Measurements from ENCODE around the gene CUEDC2. TPM values are rescaled to one million over a fixed set of nuclear protein-coding genes. Genes with fewer than 3 reads are reported as not detected.
A peak's percentile ranks its signal among the peaks of the same experiment; 100 is the strongest.

The CUEDC2 gene
- total RNA-seq, 1 donor from 2014 or later: 41.2 TPM

DNA sequence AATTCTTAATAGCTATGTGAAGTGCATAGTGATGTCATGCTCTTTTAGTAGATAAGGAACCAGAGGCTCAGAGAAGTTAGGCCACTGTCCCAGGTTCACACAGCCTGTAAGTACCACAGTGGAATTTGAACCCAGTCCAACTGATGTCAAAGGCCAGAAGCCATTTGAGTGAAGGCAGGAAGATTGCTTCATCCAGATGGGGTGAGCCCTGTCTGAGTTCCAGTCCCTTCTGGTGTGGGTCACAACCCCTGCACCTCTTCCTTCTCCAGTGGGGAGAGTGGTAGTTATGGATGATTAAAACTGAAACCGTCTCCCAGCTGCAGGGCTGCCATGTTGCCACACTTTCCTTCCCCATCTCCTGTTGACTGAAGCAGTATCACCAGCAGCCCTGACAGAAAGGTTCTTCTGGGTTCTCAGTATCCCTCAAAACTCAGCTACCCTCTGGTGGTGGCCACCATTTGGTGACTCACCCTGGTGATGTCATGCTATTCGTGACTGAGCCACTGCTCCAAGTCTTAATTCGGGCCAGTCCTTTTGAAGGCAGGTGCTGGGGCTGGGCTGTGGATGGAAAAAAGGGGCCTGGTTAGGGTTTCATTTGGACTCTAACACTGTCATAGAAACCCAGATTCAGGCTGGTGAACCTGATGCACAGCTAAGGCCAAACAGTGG lies 20.4 kb upstream of the CUEDC2 start:
- H3K4me1 ChIP-seq: peaks cover 57% of the 10 kb centered on the region
- H3K27ac ChIP-seq: peak overlapping the region; percentile 76
- DNase-seq: peak; percentile 71
- H3K36me3 ChIP-seq: no peaks in the 10 kb centered on the region
- TF ChIP-seq, protein P1, sequence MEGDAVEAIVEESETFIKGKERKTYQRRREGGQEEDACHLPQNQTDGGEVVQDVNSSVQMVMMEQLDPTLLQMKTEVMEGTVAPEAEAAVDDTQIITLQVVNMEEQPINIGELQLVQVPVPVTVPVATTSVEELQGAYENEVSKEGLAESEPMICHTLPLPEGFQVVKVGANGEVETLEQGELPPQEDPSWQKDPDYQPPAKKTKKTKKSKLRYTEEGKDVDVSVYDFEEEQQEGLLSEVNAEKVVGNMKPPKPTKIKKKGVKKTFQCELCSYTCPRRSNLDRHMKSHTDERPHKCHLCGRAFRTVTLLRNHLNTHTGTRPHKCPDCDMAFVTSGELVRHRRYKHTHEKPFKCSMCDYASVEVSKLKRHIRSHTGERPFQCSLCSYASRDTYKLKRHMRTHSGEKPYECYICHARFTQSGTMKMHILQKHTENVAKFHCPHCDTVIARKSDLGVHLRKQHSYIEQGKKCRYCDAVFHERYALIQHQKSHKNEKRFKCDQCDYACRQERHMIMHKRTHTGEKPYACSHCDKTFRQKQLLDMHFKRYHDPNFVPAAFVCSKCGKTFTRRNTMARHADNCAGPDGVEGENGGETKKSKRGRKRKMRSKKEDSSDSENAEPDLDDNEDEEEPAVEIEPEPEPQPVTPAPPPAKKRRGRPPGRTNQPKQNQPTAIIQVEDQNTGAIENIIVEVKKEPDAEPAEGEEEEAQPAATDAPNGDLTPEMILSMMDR (IDR thresholded peaks at IDR 0.05): no peak
- ATAC-seq: peak; percentile 10 to 33
- intact Hi-C loops (cut with DNase I): no loop called here
- H3K27me3 ChIP-seq (ENCODE audit: low read depth): no peaks in the 10 kb centered on the region
- H3K9me3 ChIP-seq: no peaks in the 10 kb centered on the region
- no peak overlapping the region for H3K4me3 ChIP-seq

DNA sequence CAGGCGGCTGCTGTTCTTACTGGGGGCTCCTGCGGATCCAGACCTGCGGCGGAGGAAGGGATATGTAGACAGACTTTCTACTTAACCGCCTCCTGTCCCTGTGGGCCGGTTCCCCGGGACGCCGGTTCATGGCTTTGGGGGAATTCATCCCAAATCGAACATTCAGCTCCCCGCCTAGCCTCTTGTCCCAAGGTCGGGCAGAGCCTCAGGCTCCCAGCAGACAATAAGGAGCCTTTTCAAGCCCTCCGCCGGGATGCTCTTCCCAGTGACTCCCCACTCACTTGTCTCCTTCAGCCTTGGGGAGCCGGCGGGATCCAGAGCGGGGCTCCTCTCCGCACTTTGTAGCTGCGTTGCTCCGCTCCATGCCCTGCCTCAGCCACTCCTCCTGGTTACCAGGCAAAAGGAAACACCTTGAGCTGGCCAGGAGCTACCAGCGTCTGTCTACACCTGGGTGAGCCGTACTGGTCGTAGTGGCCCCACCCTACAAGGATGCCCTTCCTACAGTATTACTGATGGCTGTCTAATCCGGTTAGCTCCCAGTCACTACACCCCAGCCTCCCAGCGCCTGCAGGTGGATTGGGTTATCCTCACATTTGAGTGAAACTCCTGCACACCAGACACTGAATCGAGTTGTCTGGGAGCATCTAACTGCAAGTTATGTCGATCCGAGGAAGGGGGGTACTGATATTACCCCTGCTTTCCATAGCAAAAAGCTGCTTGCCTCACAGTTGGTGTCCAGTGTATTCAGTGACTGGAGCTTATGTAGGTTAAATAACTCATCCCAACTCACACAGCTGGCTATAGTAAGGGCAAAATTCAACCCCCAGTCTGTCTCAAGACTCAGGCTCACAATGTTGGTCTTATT lies 19.0 kb upstream of the CUEDC2 start, which contains the start of gene C10orf95:
C10orf95 (minus strand) TSS at position 439 of the 865 bp plus-strand sequence. CDS start 450 bp downstream, outside the sequence.
- peak within 1 kb of the TSS; percentile 69 for H3K4me3 ChIP-seq
- H3K9me3 ChIP-seq: no peaks in the 10 kb centered on the region
- peak; percentile 62 for DNase-seq
- no peaks in the 10 kb centered on the region for H3K36me3 ChIP-seq
- H3K4me1 ChIP-seq: peaks cover 54% of the 10 kb centered on the region
- TF ChIP-seq, protein P1 (IDR thresholded peaks at IDR 0.05): no peak
- peak; percentile 12 to 19 for ATAC-seq
- H3K27me3 ChIP-seq (ENCODE audit: low read depth): no peaks in the 10 kb centered on the region
- intact Hi-C loops (cut with DNase I): no loop called here
- H3K27ac ChIP-seq: peak within 1 kb of the TSS; percentile 83

DNA sequence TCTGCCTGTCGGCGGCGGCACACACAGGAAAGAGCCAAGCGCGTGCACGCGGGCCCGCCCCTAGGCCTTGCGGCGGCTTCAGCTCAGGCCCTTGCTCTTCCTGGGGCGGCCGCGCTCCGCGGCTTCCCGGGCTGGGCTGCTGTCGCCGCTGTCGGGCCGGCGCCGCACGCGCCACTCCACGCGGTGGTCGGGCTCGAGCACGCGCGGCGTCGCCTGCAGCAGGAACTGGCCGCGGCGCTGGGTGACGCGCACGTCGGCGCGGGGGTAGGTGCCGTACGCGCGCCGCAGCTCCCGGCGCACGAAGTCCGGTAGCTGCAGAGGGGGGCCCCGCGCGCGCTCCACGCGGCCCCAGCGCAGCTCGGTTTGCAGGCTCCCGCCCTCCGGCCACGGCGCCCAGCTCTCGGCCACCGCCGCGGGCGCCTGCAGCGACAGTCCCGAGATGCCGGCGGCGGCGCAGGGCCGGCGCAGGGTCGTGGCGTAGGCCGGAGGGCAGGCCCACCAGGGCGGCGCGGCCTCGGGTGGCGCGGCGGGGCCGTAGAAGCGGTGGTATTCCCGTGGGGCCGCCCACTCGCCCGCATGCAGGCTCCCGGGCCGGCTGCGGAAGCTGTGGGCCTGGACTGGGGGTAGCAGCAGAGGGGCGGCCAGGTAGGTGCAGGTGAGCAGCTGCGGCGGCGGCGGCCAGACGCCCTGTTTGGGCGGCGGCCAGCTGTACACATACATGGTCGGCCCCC lies 18.2 kb upstream of the CUEDC2 start:
- TF ChIP-seq, protein P1 (IDR thresholded peaks at IDR 0.05): no peak
- DNase-seq: peak; percentile 94
- intact Hi-C loops (cut with DNase I): no loop called here
- ATAC-seq: peak; percentile 91 to 94
- H3K36me3 ChIP-seq: no peaks in the 10 kb centered on the region
- H3K27ac ChIP-seq: peak overlapping the region; percentile 83
- no peaks in the 10 kb centered on the region for H3K27me3 ChIP-seq (ENCODE audit: low read depth)
- H3K4me1 ChIP-seq: peaks cover 46% of the 10 kb centered on the region
- no peaks in the 10 kb centered on the region for H3K9me3 ChIP-seq
- peak overlapping the region; percentile 69 for H3K4me3 ChIP-seq

DNA sequence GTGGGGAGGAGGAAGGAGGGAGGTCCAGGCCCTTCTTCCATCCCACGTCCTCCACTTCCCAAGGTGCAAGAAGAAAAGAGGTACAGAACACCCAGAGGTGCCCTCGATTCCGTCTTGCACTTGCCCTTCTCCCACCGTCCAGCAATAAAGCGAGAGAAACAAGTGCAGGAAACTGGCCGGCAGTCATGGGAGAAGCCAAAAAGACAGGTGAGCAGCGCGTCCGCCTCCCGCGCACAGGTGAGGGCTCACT lies 17.7 kb upstream of the CUEDC2 start:
- no peaks in the 10 kb centered on the region for H3K9me3 ChIP-seq
- H3K27ac ChIP-seq: peak overlapping the region; percentile 83
- ATAC-seq (no peak), DNase-seq (no peak)
- peaks cover 41% of the 10 kb centered on the region for H3K4me1 ChIP-seq
- no peaks in the 10 kb centered on the region for H3K36me3 ChIP-seq
- TF ChIP-seq, protein P1 (IDR thresholded peaks at IDR 0.05): no peak
- peak overlapping the region; percentile 69 for H3K4me3 ChIP-seq
- H3K27me3 ChIP-seq (ENCODE audit: low read depth): no peaks in the 10 kb centered on the region
- intact Hi-C loops (cut with DNase I): no loop called here

DNA sequence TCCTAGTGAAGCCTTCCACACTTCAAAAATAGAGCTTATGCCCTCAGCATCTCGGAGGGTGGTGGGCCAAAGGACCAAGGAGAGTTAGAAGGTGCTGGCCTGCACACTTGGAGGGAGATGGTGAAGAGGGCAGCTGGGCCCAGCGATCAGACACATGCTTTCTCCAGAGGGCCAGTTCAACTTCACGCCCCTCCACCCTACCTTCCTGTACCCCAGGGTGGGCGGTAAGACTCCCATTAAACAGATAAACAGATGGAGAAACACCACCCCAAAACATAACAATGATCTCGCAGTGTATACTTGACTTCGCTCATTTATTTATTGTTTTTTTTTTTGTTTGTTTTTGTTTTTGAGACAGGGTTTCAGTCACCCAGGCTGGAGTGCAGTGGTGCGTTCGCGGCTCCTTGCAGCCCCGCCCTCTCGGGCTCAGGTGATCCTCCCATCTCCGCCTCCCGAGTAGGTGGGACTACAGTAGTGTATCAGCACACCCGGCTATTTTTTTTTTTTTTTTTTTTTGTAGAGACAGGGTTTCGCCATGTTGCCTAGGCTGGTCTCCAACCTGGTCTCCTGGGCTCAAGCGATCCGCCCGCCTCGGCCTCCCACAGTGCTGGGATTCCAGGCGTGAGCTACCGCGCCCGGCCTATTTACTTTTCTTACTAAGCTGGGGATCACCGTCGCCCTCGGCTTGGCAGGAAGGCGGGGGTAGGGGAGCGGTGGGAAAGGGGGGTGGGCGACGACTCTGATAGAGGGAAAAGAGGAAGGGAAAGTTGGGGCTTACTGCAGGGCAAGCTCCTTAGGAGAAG lies 17.1 kb upstream of the CUEDC2 start:
- DNase-seq: peak; percentile 91
- TF ChIP-seq, protein P1 (IDR thresholded peaks at IDR 0.05): no peak
- Histone ChIP-seq H3K4me3 (peak overlapping the region; percentile 69), H3K36me3 (no peaks in the 10 kb centered on the region), H3K27me3 (ENCODE audit: low read depth) (no peaks in the 10 kb centered on the region), H3K9me3 (no peaks in the 10 kb centered on the region), H3K4me1 (peaks cover 36% of the 10 kb centered on the region), H3K27ac (peak overlapping the region; percentile 83)
- ATAC-seq: peak; percentile 81 to 85
- intact Hi-C loops (cut with DNase I): no loop called here
